GM04503 (cell line): ENCODE results near the gene PYGO1.
A peak's percentile ranks its signal among the peaks of the same experiment; 100 is the strongest.
"Not testable (repeated sequence)": the region's sequence is repeated elsewhere in the genome, so short reads cannot be mapped to it uniquely, and the experiment has no call there.

Source experiments
- DNase-seq: peaks from one replicate; pipeline ENCODE4 v3.0.0-alpha.2; 2012; ENCODE audit warnings: low read depth

Gene PYGO1

DNA sequence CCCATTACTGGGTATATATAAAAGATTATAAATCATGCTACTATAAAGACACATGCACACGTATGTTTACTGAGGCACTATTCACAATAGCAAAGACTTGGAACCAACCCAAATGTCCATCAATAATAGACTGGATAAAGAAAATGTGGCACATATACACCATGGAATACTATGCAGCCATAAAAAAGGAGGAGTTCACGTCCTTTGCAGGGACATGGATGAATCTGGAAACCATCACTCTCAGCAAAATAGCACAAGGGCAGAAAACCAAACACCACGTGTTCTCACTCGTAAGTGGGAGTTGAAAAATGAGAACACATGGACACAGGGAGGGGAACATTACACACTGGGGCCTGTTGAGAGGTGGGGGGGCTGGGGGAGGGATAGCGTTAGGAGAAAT lies 82.7 kb downstream of the PYGO1 start:
- not testable (repeated sequence) for DNase-seq

DNA sequence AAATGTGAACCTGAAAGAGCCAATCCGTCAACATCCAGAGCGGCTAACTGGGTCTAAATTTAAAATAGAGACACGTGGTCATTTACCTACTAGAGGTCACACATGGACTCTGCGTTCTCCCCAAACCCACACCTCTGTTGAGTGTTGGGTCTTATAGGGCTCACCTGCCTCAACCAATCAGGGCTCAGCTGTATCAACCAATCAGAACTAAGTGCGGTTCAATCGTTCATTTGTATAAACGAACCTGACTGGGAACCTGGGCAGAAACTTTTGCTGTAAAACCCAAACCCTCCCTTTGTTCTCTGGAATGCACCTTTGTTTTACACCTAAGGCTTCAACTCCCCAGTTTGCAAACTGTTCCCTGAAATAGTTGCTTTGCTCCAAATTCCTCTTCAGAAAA lies 89.0 kb downstream of the PYGO1 start:
- DNase-seq: no peak

DNA sequence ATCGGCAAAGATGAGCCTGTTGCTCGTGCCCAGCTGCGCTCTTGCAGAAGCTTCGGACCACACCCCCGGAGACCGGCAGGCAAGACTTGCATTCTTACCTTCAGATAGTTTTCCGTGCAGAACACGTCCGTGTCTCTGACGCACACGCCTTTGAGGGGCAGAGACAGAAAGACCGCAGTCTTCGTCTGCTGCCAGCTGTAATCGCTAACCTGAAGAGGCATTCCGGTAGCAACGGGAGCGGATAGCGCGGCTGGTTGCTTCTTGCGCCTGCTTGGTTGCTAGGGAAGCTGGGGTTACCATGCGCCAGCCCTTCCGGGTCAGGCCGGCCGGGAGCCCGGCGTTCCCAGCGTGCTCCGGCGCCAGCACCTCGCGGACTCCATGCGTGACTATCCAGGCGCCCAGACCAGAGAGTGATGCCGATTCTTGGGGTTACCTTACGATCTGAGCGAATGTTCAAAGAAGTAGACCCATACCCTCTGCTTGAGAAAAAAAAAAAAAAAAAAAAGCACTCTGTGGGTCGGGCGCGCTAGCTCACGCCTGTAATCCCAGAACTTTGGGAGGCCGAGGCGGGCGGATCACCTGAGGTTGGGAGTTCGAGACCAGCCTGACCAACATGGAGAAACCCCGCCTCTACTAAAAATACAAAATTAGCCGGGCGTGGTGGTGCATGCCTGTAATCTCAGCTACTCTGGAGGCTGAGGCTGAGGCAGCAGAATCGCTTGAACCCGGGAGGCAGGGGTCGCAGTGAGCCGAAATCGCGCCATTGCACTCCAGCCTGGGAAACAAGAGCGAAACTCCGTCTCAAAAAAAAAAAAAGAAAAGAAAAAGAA lies 89.8 kb downstream of the PYGO1 start:
- DNase-seq: peak; percentile 45

DNA sequence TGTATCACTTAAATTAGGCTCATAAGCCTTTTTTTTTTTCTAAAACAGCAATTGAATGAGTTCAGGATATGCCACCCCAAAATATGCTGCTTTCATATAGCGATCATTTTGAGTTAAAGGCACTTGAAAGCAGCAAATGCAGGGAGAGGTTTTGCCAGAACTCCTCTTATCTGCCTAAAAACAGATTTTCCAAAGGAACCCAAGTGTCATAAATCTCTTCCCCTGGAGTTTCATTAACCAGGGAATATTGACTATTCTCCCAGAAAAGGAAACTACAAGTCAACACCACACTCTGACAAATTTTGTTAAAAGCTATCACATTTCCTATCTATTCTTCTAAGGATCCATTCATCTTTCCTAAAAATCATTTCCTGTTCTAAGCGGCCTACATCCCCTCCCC lies 91.4 kb downstream of the PYGO1 start:
- no peak for DNase-seq

DNA sequence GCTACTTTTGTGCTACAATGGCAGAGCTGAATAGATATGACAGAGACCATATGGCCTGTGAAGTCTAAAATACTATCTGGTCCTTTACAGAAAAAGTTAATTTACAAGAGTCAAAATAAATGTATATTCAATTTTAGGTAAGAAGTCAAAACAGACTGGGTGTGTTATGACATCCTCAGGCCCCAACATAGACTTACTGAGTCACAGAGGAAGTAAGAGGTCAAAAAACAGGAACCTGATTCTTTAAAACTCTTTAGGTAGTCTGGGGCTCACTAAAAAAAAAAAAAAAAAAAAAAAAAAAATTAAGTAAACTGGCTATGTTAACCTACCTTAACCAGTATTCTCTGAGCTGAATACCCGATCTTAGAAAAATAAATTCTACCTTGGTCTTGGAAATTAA lies 93.2 kb downstream of the PYGO1 start:
- DNase-seq: no peak

DNA sequence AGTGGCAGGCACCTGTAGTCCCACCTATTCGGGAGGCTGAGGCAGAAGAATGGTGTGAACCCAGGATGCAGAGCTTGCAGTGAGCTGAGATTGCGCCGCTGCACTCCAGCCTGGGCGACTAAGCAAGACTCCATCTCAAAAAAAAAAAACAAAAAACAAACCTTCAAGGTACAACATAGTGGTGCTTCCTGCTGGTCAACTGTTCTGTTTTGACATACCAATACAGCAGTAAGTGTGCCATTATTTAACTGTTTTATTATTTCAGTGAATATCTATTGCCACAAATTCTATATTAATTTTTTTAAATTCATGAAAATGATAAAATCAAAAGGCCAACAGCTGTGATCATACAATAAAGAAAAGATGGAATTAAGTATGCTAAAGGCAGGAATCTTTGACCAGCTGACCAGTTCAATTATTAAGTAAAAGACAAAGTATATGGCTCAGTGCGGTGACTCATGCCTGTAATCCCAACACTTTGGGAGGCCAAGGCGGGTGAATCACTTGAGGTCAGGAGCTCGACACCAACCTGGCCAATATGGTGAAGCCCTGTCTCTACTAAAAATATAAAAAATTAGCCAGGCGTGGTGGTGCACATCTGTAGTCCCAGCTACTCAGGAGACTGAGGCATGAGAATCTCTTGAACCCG lies 99.1 kb downstream of the PYGO1 start:
- DNase-seq: peak; percentile 11
